Esophagus muscularis mucosa (tissue), 4 donors: ENCODE data around the gene TTC32.

Experiments used
- CTCF ChIP-seq, 3 experiments: fragments of 200-600 bp in 2 of 3; fragments of 450-650 bp in 1 of 3; sonication (generic) in 2 of 3; IDR thresholded peaks; one replicate each; pipeline ENCODE4 v1.5.1; 2017 to 2019; ENCODE audit warnings: antibody characterized with exemption in 3 of 3, mild to moderate bottlenecking in 2 of 3, moderate library complexity in 1 of 3
- EP300 ChIP-seq: sonication (generic); formaldehyde crosslinking; IDR thresholded peaks from one replicate; pipeline ENCODE4 v1.6.1; 2017; ENCODE audit warnings: antibody characterized with exemption
- POLR2A ChIP-seq: fragments of 450-650 bp; IDR thresholded peaks from one replicate; pipeline ENCODE4 v1.6.1; 2017; ENCODE audit warnings: antibody characterized with exemption, moderate library complexity, mild to moderate bottlenecking, low read depth

- TF ChIP-seq CTCF (IDR thresholded peaks at IDR 0.05) (no peak), EP300 (no peak), POLR2A (no peak)
These were observed 42.2 kb downstream of the TTC32 start for GRCh38 chr2:19859565-19859964.
